Superior temporal gyrus (tissue), 1 donor: ENCODE data around the gene STXBP4.

ENCODE experiments used
- DNase-seq: peaks from one replicate; pipeline ENCODE4 v3.0.0-alpha.2; 2016; ENCODE audit errors: extremely low spot score

The STXBP4 gene

DNA sequence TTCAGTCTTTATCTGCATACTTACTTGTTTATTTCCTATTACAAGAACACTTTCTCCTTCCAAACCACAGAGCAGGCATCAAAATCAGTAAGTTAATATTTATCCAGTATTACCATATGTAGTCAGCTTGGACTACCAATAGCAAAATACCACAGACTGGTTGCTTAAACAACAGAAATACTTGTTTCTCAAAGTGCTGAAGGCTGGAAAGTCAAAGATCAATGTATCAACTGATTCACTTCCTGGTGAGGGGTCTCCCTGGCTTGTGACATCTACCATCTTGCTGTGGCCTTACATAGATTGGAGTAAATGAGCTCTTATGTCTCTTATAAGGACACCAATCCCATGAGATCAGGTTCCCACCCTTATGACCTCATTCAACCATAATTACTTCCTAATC is 2.6 kb downstream of the STXBP4 start:
- no peak for DNase-seq

- DNase-seq: no peak
Measured at GRCh38 chr17:54971901-54972300, 3.3 kb downstream of the STXBP4 start.

- no peak for DNase-seq
Measured at GRCh38 chr17:54972406-54973138, 4.0 kb downstream of the STXBP4 start.

DNA sequence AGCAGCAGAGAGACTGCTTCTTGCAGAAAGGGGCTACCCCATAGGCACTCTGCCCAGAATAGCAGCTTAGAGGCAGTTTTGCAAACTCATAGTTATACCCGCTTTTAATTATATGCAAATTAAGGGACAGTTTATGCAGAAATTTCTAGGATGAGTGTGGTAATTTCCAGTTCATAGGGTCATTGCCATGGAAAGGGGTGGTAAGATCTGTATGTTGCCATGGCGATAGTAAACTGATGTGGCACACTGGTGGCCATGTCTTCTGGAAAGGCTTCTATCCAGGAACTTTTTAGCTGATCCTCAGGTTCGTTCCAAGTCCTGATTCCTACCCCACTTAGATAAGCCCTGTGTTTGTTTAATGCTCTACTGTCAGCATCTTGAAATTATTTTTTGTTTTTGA is 6.2 kb downstream of the STXBP4 start:
- no peak for DNase-seq

DNA sequence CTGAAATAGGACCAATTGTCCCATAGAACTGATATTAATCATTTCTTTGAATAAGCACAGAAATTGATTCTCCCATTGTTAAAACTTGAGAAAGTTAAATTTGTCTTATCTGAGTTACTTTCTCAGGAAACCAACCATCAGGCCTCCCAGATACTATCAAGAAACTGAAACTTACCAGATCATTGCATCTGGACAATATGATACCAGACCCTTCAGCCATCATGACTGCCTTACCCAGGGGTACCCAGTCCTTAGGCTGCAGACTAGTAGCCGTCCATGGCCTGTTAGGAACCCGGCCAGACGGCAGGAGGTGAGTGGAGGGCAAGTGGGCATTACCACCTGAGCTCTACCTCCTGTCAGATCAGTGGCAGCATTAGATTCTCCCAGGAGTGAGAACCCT is 7.8 kb downstream of the STXBP4 start:
- DNase-seq: no peak

- no peak for DNase-seq
Measured at GRCh38 chr17:54977744-54978143, 9.2 kb downstream of the STXBP4 start.

- no peak for DNase-seq
Measured at GRCh38 chr17:54979657-54980056, 11.1 kb downstream of the STXBP4 start.

GRCh38 chr17:54980375-54980774 is 11.8 kb downstream of the STXBP4 start:
- no peak for DNase-seq

DNA sequence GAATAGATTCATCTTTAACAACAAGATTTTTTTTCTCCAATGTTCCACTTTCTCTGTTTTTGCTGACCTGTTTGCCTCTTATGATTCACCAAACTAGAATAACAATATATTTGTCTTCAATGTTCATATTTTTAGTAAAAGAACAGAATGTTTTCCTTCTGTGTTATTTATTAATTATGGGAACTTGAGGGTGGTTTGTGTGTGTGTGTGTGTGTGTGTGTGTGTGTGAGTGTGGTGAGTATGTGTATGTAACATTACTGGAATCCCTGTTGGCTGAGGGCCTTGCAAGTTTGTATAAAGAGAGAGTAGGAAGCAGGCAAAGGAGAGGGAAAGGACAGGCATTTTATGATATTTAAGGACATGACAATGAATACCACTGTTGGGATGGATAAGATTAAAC is 13.8 kb downstream of the STXBP4 start:
- no peak for DNase-seq

DNA sequence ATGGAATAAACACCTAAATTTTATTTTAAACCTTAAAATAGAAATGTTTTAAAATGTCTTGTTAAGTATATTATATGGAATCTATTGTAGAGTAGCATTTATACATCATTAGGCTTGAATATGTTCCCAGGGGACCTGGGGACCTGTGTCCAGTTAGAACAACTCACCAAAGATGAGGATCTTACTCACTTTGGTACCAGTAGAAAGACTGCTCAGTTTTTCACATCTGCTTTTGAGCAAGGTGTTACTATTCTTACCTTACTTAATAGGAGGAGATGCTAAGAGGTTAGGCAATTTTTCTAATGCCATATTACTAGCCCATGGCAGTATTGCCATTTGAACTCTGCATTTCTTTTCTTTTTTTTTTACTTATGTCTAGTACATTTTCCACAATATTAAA is 14.7 kb downstream of the STXBP4 start:
- DNase-seq: no peak

DNA sequence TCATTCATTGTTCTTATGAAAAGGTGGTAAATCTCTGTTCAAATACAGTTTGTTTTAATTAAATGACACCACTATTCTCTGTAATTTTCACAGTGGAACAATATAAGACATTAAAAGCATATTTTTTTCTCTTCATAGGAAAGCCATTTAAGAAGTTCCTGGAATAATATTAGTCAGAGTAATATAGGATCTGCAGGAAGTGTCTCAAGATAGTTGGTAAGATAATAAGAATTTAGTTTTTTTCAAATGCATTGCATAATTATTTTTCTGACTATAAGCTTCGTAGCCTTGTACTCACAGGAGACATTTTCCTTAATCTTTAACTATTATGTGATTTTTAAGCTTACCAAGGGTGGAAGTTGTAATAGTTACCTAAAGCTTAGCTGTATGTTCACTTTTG is 16.9 kb downstream of the STXBP4 start:
- no peak for DNase-seq

DNA sequence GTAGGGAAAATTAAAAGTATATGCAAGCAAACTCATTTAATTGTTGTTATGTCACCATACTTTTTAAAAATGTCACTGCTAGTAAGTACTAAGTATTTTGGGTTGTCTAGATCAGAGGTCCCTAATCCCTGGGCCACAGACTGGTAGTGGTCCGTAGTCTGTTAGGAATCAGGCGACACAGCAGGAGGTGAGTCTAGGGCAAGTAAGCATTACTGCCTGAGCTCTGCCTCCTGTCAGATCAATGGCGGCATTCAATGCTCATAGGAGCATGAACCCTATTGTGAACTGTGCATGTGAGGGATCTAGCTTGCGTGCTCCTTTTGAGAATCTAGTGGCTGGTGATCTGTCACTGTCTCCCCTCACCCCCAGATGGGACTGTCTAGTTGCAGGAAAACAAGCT is 21.6 kb downstream of the STXBP4 start:
- no peak for DNase-seq

DNA sequence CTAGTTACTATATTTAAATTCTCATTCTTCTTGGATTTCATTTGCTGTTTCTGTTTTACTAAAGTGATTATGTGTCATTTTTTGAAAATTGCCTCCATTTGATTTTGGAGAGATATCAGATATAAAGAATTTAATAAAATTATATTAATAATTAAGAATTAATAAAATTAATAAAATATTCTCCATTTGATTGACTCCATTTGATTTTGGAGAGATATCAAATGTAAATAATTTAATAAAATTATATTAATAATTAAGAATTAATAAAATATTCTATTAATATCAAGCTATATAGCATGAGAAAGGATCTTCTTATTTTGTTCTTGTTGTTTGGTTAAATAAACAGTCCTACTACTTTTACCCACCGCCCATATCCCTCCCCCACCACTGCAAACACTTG is 23.0 kb downstream of the STXBP4 start:
- DNase-seq: no peak

GRCh38 chr17:54992797-54993639 is 24.5 kb downstream of the STXBP4 start:
- peak; percentile 81 for DNase-seq

DNA sequence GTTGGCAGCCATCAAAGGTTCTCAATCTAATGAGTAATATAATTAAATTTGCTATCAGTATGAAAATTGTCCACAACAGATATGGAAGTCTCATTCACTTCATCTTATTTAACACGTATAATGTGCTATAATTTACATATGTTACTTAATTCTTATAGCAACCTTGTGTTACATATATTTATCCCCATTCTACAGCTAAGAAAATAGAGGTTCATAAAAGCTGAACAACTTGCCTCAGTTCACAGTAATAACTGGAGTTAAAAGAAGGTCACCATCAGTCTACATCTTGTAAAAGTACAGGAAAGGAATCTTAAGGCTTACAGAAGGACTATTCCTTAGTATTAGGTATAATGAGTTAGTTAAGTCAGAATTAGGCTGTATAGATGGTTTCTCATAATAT is 27.9 kb downstream of the STXBP4 start:
- DNase-seq: no peak

DNA sequence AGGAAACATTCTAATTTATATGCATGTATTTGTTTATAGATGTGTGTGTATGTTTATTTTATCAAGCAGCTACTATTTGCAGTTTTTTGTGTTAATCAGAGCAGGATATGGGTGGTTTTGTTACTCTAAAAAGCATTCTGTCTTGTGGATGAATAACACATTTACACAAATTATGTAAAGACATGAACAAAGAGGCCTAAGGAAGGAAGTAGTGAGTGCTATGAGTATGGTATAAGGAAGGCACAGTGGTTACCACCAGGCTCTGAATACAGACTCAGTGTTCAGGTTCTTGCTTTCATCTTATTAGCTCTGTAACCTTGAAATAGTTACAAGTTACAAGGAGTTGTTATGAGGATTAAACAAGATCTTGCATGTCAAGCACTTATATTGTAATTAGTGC is 33.9 kb downstream of the STXBP4 start:
- DNase-seq: no peak

DNA sequence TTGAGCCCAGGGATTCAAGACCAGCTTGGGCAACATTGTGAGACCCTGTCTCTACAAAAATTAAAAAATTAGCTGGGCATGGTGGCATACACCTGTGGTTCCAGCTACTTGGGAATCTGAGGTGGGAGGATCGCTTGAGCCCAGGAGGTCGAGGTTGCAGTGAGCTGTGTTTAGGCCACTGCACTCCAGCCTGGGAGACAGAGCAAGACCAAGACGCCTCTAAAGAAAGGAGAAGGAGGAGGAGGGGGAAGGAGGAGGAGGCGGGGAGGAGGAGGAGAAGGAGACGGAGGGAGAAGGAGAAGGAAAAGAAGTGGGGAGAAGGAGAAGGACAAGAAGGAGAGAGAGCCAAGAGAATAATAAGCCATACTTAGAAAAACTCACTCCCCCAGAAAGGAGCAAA is 35.9 kb downstream of the STXBP4 start:
- no peak for DNase-seq

GRCh38 chr17:55005520-55005919 is 37.0 kb downstream of the STXBP4 start:
- no peak for DNase-seq

- DNase-seq: no peak
Measured at GRCh38 chr17:55023626-55024025, 55.1 kb downstream of the STXBP4 start.

DNA sequence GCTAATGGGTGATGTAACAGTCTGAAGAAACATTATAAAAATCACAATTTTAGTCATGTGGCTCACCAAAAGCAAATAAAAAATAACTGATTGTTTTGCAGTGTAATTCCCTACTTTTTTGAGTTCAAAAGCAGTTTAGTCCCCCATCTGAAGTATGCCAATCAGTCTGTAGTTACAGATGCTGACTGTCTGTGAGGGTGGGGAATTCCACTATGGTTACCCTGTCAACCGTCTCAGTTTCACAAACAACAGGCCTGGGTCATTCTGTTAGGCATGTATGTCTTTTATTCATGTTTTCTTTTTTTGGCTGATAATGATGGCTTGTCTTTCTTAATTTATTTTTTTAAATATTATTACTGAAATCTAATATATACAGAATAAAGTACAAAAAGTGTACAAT is 69.3 kb downstream of the STXBP4 start:
- no peak for DNase-seq

- no peak for DNase-seq
Measured at GRCh38 chr17:55038291-55038690, 69.7 kb downstream of the STXBP4 start.

DNA sequence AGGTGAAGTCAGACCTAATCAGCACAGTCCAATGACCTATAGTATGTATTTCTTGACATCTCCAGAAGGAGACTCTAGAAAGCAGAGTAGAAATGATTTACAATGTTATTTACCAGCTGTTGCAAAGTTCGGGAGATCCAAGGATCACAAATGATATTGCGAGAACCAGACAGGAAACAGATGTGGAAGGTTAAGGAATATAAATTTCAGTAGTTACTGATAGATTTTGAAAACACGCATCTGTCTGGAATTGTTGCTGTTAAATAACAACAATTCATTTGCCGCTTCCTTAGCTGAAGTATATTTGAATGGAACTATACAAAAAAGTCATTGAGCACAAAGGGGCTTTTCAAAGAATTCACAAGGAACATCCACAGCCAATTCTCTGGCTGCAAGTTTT is 72.0 kb downstream of the STXBP4 start:
- no peak for DNase-seq

GRCh38 chr17:55053855-55054254 is 85.3 kb downstream of the STXBP4 start:
- DNase-seq: no peak
